ENCODE data around the gene RNF8.

GRCh38 chr6:37357860-37358259 lies 4.1 kb downstream of the RNF8 start:
- TF ChIP-seq CTCF (IDR thresholded peaks at IDR 0.05; ENCODE audit: insufficient read depth, low read depth, low read length) (no peak), EZH2 (IDR thresholded peaks at IDR 0.05; ENCODE audit: insufficient read depth, low read length) (no peak)
